ENCODE data around the gene TBC1D4.
"Not testable (repeated sequence)": the region's sequence is repeated elsewhere in the genome, so short reads cannot be mapped to it uniquely, and the experiment has no call there.

Gene TBC1D4

GRCh38 chr13:75353781-75354193 lies 128.2 kb downstream of the TBC1D4 start:
- Histone ChIP-seq H3K9me2 (replicated peaks; ENCODE audit: insufficient read depth, low read length) (no peaks in the 10 kb centered on the region), H3K27me3 (replicated peaks; ENCODE audit: insufficient read depth, low read length) (no peaks in the 10 kb centered on the region), H3K4me2 (ENCODE audit: low read depth, low read length) (no peak overlapping the region), H3K9me3 (replicated peaks; ENCODE audit: insufficient read depth, low read length) (no peaks in the 10 kb centered on the region), H3K36me3 (replicated peaks; ENCODE audit: insufficient read depth, low read length) (no peaks in the 10 kb centered on the region), H4K20me1 (ENCODE audit: insufficient read depth, low read length) (no peaks in the 10 kb centered on the region), H3K79me2 (ENCODE audit: low read length) (no peaks in the 10 kb centered on the region), H3K27ac (ENCODE audit: low read length) (peak overlapping the region; percentile 17; the same call in 1 of the 2 replicates), H3K4me1 (ENCODE audit: low read length) (peaks cover 20% of the 10 kb centered on the region), H2AFZ (ENCODE audit: low read length) (no peak overlapping the region), H3F3A (ENCODE audit: insufficient read depth, low read length) (peaks cover 6% of the 10 kb centered on the region; the same call in 1 of the 2 replicates), H3K4me3 (ENCODE audit: low read length) (no peak overlapping the region), H3K9ac (ENCODE audit: low read length) (no peak overlapping the region)
- DNase-seq, result peak; percentile 90
- no peak for TF ChIP-seq EZH2 (optimal IDR thresholded peaks at IDR 0.05; ENCODE audit: low read depth, low read length)
- TF ChIP-seq CTCF (IDR thresholded peaks at IDR 0.05; ENCODE audit: low read length), result no peak
- no peak for TF ChIP-seq EZH2phosphoT487 (IDR thresholded peaks at IDR 0.05; ENCODE audit: low read length)

GRCh38 chr13:75352641-75353327 lies 129.2 kb downstream of the TBC1D4 start:
- Histone ChIP-seq H2AFZ (ENCODE audit: low read length) (no peak overlapping the region), H3K4me2 (ENCODE audit: low read depth, low read length) (no peak overlapping the region), H3K9ac (ENCODE audit: low read length) (no peak overlapping the region), H3K27me3 (replicated peaks; ENCODE audit: insufficient read depth, low read length) (no peaks in the 10 kb centered on the region), H3K9me2 (replicated peaks; ENCODE audit: insufficient read depth, low read length) (no peaks in the 10 kb centered on the region), H3K4me3 (ENCODE audit: low read length) (no peak overlapping the region), H3K9me3 (replicated peaks; ENCODE audit: insufficient read depth, low read length) (no peaks in the 10 kb centered on the region), H3F3A (ENCODE audit: insufficient read depth, low read length) (peaks cover 6% of the 10 kb centered on the region; the same call in 1 of the 2 replicates), H3K36me3 (replicated peaks; ENCODE audit: insufficient read depth, low read length) (no peaks in the 10 kb centered on the region), H3K4me1 (ENCODE audit: low read length) (peaks cover 20% of the 10 kb centered on the region), H3K79me2 (ENCODE audit: low read length) (no peaks in the 10 kb centered on the region), H4K20me1 (ENCODE audit: insufficient read depth, low read length) (no peaks in the 10 kb centered on the region), H3K27ac (ENCODE audit: low read length) (no peak overlapping the region)
- no peak for DNase-seq
- TF ChIP-seq EZH2phosphoT487 (IDR thresholded peaks at IDR 0.05; ENCODE audit: low read length), result no peak
- TF ChIP-seq EZH2 (optimal IDR thresholded peaks at IDR 0.05; ENCODE audit: low read depth, low read length), result no peak
- no peak for TF ChIP-seq CTCF (IDR thresholded peaks at IDR 0.05; ENCODE audit: low read length)

GRCh38 chr13:75351538-75351937 lies 130.4 kb downstream of the TBC1D4 start:
- H3K9me3 ChIP-seq (replicated peaks; ENCODE audit: insufficient read depth, low read length); H4K20me1 ChIP-seq (ENCODE audit: insufficient read depth, low read length); H3K36me3 ChIP-seq (replicated peaks; ENCODE audit: insufficient read depth, low read length); H3K4me2 ChIP-seq (ENCODE audit: low read depth, low read length); H3K9me2 ChIP-seq (replicated peaks; ENCODE audit: insufficient read depth, low read length); H3F3A ChIP-seq (ENCODE audit: insufficient read depth, low read length); H3K79me2 ChIP-seq (ENCODE audit: low read length); H3K27me3 ChIP-seq (replicated peaks; ENCODE audit: insufficient read depth, low read length); H3K4me3 ChIP-seq (ENCODE audit: low read length); H2AFZ ChIP-seq (ENCODE audit: low read length); DNase-seq; H3K9ac ChIP-seq (ENCODE audit: low read length); H3K27ac ChIP-seq (ENCODE audit: low read length): not testable (repeated sequence)
- H3K4me1 ChIP-seq (ENCODE audit: low read length), result peaks cover 20% of the 10 kb centered on the region

GRCh38 chr13:75347925-75348324 lies 134.0 kb downstream of the TBC1D4 start:
- Histone ChIP-seq H2AFZ (ENCODE audit: low read length) (no peak overlapping the region), H3K9ac (ENCODE audit: low read length) (no peak overlapping the region), H3F3A (ENCODE audit: insufficient read depth, low read length) (no peaks in the 10 kb centered on the region), H3K27me3 (replicated peaks; ENCODE audit: insufficient read depth, low read length) (no peaks in the 10 kb centered on the region), H3K9me2 (replicated peaks; ENCODE audit: insufficient read depth, low read length) (no peaks in the 10 kb centered on the region), H3K4me3 (ENCODE audit: low read length) (no peak overlapping the region), H3K27ac (ENCODE audit: low read length) (no peak overlapping the region), H3K9me3 (replicated peaks; ENCODE audit: insufficient read depth, low read length) (no peaks in the 10 kb centered on the region), H3K79me2 (ENCODE audit: low read length) (no peaks in the 10 kb centered on the region), H3K36me3 (replicated peaks; ENCODE audit: insufficient read depth, low read length) (no peaks in the 10 kb centered on the region), H3K4me2 (ENCODE audit: low read depth, low read length) (no peak overlapping the region), H3K4me1 (ENCODE audit: low read length) (peaks cover 2% of the 10 kb centered on the region; the same call in 1 of the 2 replicates), H4K20me1 (ENCODE audit: insufficient read depth, low read length) (no peaks in the 10 kb centered on the region)
- TF ChIP-seq CTCF (IDR thresholded peaks at IDR 0.05; ENCODE audit: low read length) (no peak), EZH2 (optimal IDR thresholded peaks at IDR 0.05; ENCODE audit: low read depth, low read length) (no peak), EZH2phosphoT487 (IDR thresholded peaks at IDR 0.05; ENCODE audit: low read length) (no peak)
- no peak for DNase-seq
